Measurements from ENCODE around the gene WSCD2. TPM values are rescaled to one million over a fixed set of nuclear protein-coding genes. Genes with fewer than 3 reads are reported as not detected.

WSCD2 gene
- total and polyA plus RNA-seq, 2 of the 4 experiments (the other 2 are of a cell fraction) = not detected

DNA sequence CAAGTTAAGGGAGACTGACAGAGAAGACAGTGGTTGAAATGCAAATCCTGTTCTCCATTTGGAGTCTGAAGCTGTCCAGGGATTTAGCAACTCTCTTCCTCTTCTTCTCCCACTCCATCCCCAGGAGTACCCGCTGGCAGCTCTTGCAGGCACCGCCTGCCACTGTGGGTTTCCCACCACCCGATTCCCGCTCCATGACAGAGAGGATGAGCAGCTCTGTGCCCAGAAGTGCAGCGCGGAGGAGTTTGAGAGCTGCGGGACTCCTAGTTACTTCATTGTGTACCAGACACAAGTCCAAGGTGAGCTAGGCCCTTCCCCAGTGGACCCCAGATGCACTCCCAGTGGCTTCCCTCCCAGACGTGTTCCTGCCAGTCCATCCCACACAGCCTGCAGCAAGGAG lies 97.8 kb downstream of the WSCD2 start:
- H4K8ac ChIP-seq (ENCODE audit: low read depth in 2 of 2, low read length in 2 of 2) = no peak overlapping the region
- H3K9ac ChIP-seq (ENCODE audit: low read depth, low read length) = no peak overlapping the region
- no peak for TF ChIP-seq POLR2A (IDR thresholded peaks at IDR 0.05; ENCODE audit: low read depth, low read length)
- no peaks in the 10 kb centered on the region for H3K9me3 ChIP-seq (ENCODE audit: control insufficient read depth, insufficient read depth, low read length)
- POLR2A ChIA-PET (ENCODE audit: unreplicated experiment) = no interaction called here
- no peaks in the 10 kb centered on the region for H3K79me1 ChIP-seq (ENCODE audit: low read depth in 1 of 2, low read length in 2 of 2)
- ATAC-seq (ENCODE audit: low read depth) (no peak), DNase-seq (no peak)
- no peak overlapping the region for H4K91ac ChIP-seq (ENCODE audit: insufficient read depth, low read depth, low read length)
- dilution Hi-C loops (cut with HindIII; ENCODE audit: low sequenced_read_pairs, unreplicated experiment) (no loop called here), intact Hi-C loops (cut with micrococcal nuclease) (no loop called here), in situ Hi-C loops (cut with MboI; ENCODE audit: low sequenced_read_pairs) (no loop called here)
- H3K4me1 ChIP-seq (ENCODE audit: control insufficient read depth, insufficient read depth, low read length) = no peaks in the 10 kb centered on the region
- no peak overlapping the region for H2BK5ac ChIP-seq (ENCODE audit: low read depth, low read length, poor library complexity, severe bottlenecking)
- 44% methylated on average over 3 of the region's 8 CpGs; no CpG with 5 or more reads in 1 of the 2 experiments for WGBS, 2 experiments (ENCODE audit: extremely low coverage in 2 of 2, insufficient read length in 1 of 2)
- H3K18ac ChIP-seq (ENCODE audit: low read depth, low read length) = no peak overlapping the region
- no peak overlapping the region for H3K4me3 ChIP-seq (ENCODE audit: insufficient read depth, low read depth, low read length)
- H3K27me3 ChIP-seq (ENCODE audit: control insufficient read depth, insufficient read depth, low read length) = no peaks in the 10 kb centered on the region
- H3K4me2 ChIP-seq (ENCODE audit: low read depth, low read length) = no peak overlapping the region
- no peak overlapping the region for H3K23ac ChIP-seq (ENCODE audit: low read depth, low read length)
- no peak overlapping the region for H2BK120ac ChIP-seq (ENCODE audit: low read depth, low read length)
- H4K5ac ChIP-seq (ENCODE audit: low read depth, low read length) = no peak overlapping the region
- no TSS peak for BruUV-seq (replicated peaks)
- no peak overlapping the region for H2BK20ac ChIP-seq (ENCODE audit: low read depth, low read length)
- no peak overlapping the region for H3K56ac ChIP-seq (ENCODE audit: extremely low read depth, insufficient read depth, low read length)
- no peak overlapping the region for H2AK5ac ChIP-seq (ENCODE audit: low read depth, low read length)
- CTCF ChIA-PET = no interaction called here
- no peaks in the 10 kb centered on the region for H3K36me3 ChIP-seq (ENCODE audit: control insufficient read depth, insufficient read depth, low read length)
- no peak overlapping the region for H2AFZ ChIP-seq (replicated peaks; ENCODE audit: low read length, poor library complexity)
- H3K14ac ChIP-seq (replicated peaks; ENCODE audit: low read depth, low read length) = no peak overlapping the region
- no peak overlapping the region for H3K27ac ChIP-seq (ENCODE audit: insufficient read depth, low read length)
- no peak overlapping the region for H2AK9ac ChIP-seq (replicated peaks; ENCODE audit: low read depth, low read length, poor library complexity)
- no peaks in the 10 kb centered on the region for H4K20me1 ChIP-seq (ENCODE audit: insufficient read depth, low read length)
- H3K4ac ChIP-seq (ENCODE audit: low read depth, low read length) = no peak overlapping the region
- H2BK15ac ChIP-seq (ENCODE audit: low read depth, low read length) = no peak overlapping the region
- no peaks in the 10 kb centered on the region for H3K9me1 ChIP-seq (ENCODE audit: insufficient read depth, low read length)

Data from IMR-90 (cell line).